ENCODE results near the gene PDE4D. TPM values are rescaled to one million over a fixed set of nuclear protein-coding genes. Genes with fewer than 3 reads are reported as not detected.
A peak's percentile ranks its signal among the peaks of the same experiment; 100 is the strongest.

The PDE4D gene
- total RNA-seq, 1 donor from 2014 or later = 6.8 TPM

DNA sequence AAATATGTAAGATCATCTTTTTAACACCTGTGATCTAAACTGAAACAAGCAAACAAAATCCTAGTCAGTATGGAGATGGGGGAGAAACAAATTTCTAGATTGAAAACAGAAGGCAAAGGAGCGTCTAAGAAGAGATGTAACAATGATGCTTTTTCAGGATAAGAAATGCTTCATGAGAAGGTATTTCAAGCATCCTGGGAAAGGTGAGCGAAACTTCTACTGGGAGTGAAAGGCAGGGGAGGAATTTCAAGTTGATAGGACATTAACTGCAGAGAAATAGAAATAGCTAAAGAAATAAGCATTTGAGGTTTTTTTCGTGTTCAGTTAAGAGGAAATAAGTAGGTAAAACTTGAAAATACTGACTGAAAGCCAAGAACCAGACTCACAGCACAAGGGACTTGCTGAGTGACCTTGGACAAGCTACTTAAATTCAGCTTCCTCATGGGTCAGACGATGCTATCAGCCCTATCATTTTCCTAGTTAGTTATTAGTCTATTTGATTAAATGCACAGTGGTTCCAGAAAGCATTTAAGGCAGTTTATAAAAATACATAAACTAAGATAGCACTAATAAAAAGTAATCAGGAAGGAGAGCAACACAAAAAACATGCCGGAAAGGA lies 406.3 kb downstream of the PDE4D start:
- no peak for FAIRE-seq
- no peak overlapping the region for H3K4me3 ChIP-seq (ENCODE audit: low read depth, low read length)
- TF ChIP-seq, protein P1, sequence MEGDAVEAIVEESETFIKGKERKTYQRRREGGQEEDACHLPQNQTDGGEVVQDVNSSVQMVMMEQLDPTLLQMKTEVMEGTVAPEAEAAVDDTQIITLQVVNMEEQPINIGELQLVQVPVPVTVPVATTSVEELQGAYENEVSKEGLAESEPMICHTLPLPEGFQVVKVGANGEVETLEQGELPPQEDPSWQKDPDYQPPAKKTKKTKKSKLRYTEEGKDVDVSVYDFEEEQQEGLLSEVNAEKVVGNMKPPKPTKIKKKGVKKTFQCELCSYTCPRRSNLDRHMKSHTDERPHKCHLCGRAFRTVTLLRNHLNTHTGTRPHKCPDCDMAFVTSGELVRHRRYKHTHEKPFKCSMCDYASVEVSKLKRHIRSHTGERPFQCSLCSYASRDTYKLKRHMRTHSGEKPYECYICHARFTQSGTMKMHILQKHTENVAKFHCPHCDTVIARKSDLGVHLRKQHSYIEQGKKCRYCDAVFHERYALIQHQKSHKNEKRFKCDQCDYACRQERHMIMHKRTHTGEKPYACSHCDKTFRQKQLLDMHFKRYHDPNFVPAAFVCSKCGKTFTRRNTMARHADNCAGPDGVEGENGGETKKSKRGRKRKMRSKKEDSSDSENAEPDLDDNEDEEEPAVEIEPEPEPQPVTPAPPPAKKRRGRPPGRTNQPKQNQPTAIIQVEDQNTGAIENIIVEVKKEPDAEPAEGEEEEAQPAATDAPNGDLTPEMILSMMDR (IDR thresholded peaks at IDR 0.05; ENCODE audit: insufficient read depth, low read length, severe bottlenecking) = no peak
- H3K27me3 ChIP-seq (ENCODE audit: control insufficient read depth, insufficient read depth, low read length) = no peaks in the 10 kb centered on the region
- no peak for DNase-seq (ENCODE audit: low read depth)
- no peaks in the 10 kb centered on the region for H3K36me3 ChIP-seq (ENCODE audit: control insufficient read depth, insufficient read depth, low read length)

DNA sequence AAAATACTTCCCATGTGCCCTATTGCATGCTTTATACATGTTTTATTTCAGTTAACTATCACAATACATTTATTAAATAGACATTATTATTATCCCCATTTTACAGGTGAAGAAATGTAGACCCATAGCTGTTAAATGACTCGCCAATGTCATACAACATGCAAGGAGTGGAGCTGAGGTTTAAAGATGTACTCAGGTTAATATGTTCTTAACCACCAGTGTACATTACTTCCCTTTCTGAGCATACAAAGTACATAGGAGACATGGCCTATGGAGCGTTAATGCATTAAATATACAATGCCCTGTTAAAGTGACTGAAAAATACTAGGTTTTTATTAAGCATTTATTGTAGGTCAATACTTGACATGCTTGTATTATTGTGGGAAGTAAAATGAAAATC lies 407.0 kb downstream of the PDE4D start:
- no peaks in the 10 kb centered on the region for H3K36me3 ChIP-seq (ENCODE audit: control insufficient read depth, insufficient read depth, low read length)
- DNase-seq (ENCODE audit: low read depth) = no peak
- no peak for FAIRE-seq

DNA sequence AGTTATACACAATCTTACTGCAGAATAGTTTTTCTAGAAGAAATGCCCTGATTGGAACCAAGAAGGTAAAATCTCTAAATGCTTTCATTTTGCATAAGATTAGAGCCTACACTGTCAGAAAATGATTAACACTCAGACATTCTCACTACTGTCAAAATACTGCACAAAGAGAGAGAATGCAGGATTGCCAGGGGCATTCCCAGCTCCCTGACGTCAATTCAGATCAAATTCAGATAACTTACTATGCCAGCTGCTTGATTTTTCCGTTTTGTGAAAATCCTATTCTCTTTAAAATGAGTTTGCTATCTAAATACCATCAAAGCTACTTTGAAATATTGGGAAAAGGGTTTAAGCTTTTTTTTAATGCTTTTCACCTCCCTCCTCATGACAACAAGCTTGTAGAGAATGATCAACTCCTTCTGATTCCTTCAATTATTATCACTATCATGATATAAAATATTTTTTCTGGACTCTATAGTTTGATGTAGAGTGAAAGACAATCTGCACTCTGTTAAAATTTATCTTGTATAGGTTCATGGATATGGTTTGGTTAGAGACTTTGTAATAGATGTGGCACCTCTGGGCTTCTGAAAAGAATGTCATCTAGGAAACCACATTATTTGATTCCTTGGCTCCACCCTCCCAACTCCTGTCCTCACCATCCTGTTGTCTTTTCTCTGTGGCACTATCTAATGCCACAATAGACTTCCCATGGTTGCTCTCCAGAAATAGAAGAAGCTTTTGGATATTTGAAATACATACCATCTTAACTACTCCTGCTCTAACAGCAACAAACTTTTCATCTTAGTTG lies 407.7 kb downstream of the PDE4D start:
- H3K4me3 ChIP-seq (ENCODE audit: low read depth, low read length) = no peak overlapping the region
- FAIRE-seq (no peak), DNase-seq (ENCODE audit: low read depth) (peak; percentile 34)
- TF ChIP-seq, protein P1 (IDR thresholded peaks at IDR 0.05; ENCODE audit: insufficient read depth, low read length, severe bottlenecking) = no peak
- no peaks in the 10 kb centered on the region for H3K27me3 ChIP-seq (ENCODE audit: control insufficient read depth, insufficient read depth, low read length)
- H3K36me3 ChIP-seq (ENCODE audit: control insufficient read depth, insufficient read depth, low read length) = no peaks in the 10 kb centered on the region

More for the DNA sequence above, 407.0 kb downstream of the PDE4D start:
- Histone ChIP-seq H3K4me3 (ENCODE audit: low read depth, low read length) (no peak overlapping the region), H3K27me3 (ENCODE audit: control insufficient read depth, insufficient read depth, low read length) (no peaks in the 10 kb centered on the region)
- TF ChIP-seq, protein P1 (IDR thresholded peaks at IDR 0.05; ENCODE audit: insufficient read depth, low read length, severe bottlenecking) = no peak

DNA sequence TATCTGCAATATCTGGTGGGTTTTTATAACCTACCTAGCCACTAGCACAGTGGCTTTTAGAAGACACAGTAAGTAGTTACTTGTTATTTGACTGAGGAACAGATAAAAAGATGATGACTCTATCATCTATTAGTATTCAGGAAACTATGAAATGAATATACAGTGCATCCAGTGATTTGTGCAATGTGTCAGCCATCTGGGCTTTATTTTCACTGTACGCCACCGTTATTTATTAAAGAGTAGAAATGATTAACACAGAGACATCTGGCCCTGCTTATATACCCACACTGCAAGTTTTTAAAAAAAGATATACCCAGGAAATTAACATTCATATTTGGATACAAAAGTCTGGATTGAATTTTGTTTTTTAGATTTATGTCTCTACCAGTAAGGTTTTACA lies 408.4 kb downstream of the PDE4D start:
- Histone ChIP-seq H3K4me3 (ENCODE audit: low read depth, low read length) (no peak overlapping the region), H3K27me3 (ENCODE audit: control insufficient read depth, insufficient read depth, low read length) (no peaks in the 10 kb centered on the region), H3K36me3 (ENCODE audit: control insufficient read depth, insufficient read depth, low read length) (no peaks in the 10 kb centered on the region)
- no peak for FAIRE-seq
- no peak for DNase-seq (ENCODE audit: low read depth)
- TF ChIP-seq, protein P1 (IDR thresholded peaks at IDR 0.05; ENCODE audit: insufficient read depth, low read length, severe bottlenecking) = no peak

DNA sequence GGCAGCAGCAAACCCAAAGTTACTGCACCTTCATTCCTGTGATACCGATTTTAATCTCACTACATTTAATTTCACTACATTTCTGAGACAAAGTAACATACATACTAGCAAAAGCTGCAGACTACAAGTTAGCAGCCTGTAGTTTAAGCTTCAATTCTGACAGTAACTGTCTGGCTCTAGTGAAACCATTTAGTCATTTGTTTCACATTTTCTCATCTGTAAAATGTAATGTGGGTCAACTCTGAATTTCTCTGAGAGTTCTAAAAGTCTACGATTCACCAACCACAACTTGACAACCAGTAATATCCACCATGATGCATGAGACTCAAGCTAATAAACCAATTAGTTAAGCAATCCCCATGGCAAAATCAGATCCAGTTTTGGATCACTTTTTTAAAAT lies 408.9 kb downstream of the PDE4D start:
- TF ChIP-seq, protein P1 (IDR thresholded peaks at IDR 0.05; ENCODE audit: insufficient read depth, low read length, severe bottlenecking) = no peak

More for the DNA sequence above, 408.9 kb downstream of the PDE4D start:
- no peak overlapping the region for H3K4me3 ChIP-seq (ENCODE audit: low read depth, low read length)
- no peak for FAIRE-seq
- no peaks in the 10 kb centered on the region for H3K36me3 ChIP-seq (ENCODE audit: control insufficient read depth, insufficient read depth, low read length)
- DNase-seq (ENCODE audit: low read depth) = no peak
- no peaks in the 10 kb centered on the region for H3K27me3 ChIP-seq (ENCODE audit: control insufficient read depth, insufficient read depth, low read length)

Measured in bronchial epithelial cell (primary cell).